Measurements from ENCODE around the gene ZNF710.

Gene ZNF710

GRCh38 chr15:90080818-90081393, 79.8 kb downstream of the ZNF710 start:
- Mint-ChIP-seq H3K4me3 (no peak overlapping the region), H3K9me3 (no peaks in the 10 kb centered on the region), H3K27me3 (no peaks in the 10 kb centered on the region), H3K27ac (peak overlapping the region; percentile 63 to 76), H3K36me3 (ENCODE audit: insufficient read depth) (peaks cover 36% of the 10 kb centered on the region), H3K4me1 (ENCODE audit: low read depth in 2 of 2) (no peaks in the 10 kb centered on the region)
- DNase-seq = no peak
- ATAC-seq (replicated peaks) = no peak

GRCh38 chr15:90082140-90082715, 81.1 kb downstream of the ZNF710 start:
- ATAC-seq (replicated peaks) = no peak
- peak overlapping the region in 1 of 2 donors; percentile 12 for H3K27ac Mint-ChIP-seq
- H3K9me3 Mint-ChIP-seq = no peaks in the 10 kb centered on the region
- peaks cover 44% of the 10 kb centered on the region for H3K36me3 Mint-ChIP-seq (ENCODE audit: insufficient read depth)
- H3K27me3 Mint-ChIP-seq = no peaks in the 10 kb centered on the region
- no peak for DNase-seq
- no peak overlapping the region for H3K4me3 Mint-ChIP-seq
- H3K4me1 Mint-ChIP-seq (ENCODE audit: low read depth in 2 of 2) = peaks cover 5 to 6% of the 10 kb centered on the region in 2 donors

DNA sequence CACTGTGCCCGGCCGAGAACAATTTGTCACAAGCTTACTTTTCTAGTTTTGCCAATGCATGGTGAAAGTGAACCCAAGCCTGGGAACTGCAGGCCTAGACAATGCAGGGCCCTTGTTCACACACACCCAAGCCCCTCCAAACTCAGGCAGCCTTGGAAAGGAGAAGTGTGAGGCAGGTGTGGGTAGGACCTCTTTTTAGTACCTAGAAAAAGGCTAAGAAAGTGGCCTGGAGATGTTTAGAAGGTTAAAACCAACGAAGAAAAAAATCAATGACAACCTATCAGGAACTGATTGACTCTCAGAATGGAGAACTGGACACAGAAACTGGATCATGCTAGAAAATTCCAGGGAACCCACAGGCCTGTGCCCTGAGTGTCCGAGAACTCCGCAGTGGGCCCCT, 82.3 kb downstream of the ZNF710 start:
- H3K4me3 Mint-ChIP-seq = no peak overlapping the region
- ATAC-seq (replicated peaks) (no peak), DNase-seq (no peak)
- H3K27me3 Mint-ChIP-seq = no peaks in the 10 kb centered on the region
- H3K36me3 Mint-ChIP-seq (ENCODE audit: insufficient read depth) = peaks cover 56% of the 10 kb centered on the region
- H3K9me3 Mint-ChIP-seq = no peaks in the 10 kb centered on the region
- peaks cover 5 to 11% of the 10 kb centered on the region in 2 donors for H3K4me1 Mint-ChIP-seq (ENCODE audit: low read depth in 2 of 2)
- H3K27ac Mint-ChIP-seq = peak overlapping the region in 1 of 2 donors; percentile 12

GRCh38 chr15:90083954-90084607, 83.0 kb downstream of the ZNF710 start:
- Mint-ChIP-seq H3K27ac (no peak overlapping the region), H3K4me3 (no peak overlapping the region), H3K27me3 (no peaks in the 10 kb centered on the region), H3K4me1 (ENCODE audit: low read depth in 2 of 2) (peaks cover 5 to 11% of the 10 kb centered on the region in 2 donors), H3K36me3 (ENCODE audit: insufficient read depth) (peaks cover 59% of the 10 kb centered on the region), H3K9me3 (no peaks in the 10 kb centered on the region)
- no peak for DNase-seq
- no peak for ATAC-seq (replicated peaks)

DNA sequence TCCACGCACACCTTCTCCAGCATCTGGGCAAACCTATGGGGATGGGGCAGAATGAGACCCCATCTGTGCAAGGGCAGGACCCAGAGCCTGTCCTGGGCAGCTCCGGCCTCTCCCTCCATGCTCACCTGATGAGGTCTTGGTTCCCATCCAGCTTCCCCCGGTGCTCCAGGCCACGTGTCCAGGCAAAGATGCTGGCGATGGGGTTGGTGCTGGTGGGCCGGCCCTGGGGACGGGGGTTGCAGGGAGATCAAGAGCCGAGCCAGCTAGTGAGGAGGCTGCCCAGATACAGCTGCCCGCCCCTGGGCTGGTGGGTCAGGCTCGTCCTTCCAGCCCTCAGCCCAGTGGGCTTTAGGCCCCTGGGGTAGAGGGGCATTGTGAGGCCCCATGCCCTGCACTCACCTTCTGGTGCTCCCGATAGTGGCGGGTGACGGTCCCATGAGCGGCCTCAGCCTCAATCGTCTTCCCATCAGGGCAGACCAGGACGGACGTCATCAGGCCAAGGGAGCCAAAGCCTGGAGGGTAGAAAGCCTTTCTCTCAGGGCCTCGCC, 83.8 kb downstream of the ZNF710 start:
- H3K27ac Mint-ChIP-seq = peak overlapping the region in 1 of 2 donors; percentile 44
- no peaks in the 10 kb centered on the region for H3K27me3 Mint-ChIP-seq
- H3K9me3 Mint-ChIP-seq = no peaks in the 10 kb centered on the region
- DNase-seq = no peak
- H3K36me3 Mint-ChIP-seq (ENCODE audit: insufficient read depth) = peaks cover 67% of the 10 kb centered on the region
- H3K4me1 Mint-ChIP-seq (ENCODE audit: low read depth in 2 of 2) = peaks cover 6 to 13% of the 10 kb centered on the region in 2 donors
- no peak for ATAC-seq (replicated peaks)
- H3K4me3 Mint-ChIP-seq = no peak overlapping the region

DNA sequence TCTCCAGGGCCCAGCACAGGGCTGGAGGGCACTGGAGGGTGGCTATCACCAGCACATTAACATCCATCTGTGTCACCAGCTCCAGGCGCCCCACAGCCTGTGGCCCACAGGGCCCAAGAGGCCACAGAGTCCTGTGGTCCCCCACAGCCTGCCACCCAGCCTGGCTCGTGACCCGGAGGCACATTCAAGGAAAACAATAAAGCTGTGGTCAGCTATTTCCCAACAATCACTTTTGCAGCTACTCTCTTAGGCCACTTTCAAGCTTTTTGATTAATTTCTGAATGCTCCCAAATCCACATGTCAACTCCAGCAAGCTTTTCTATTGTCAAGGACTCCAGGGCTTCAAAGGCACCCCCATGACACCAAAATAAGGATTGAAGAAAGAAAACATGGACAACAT, 84.4 kb downstream of the ZNF710 start:
- no peak for DNase-seq
- Mint-ChIP-seq H3K27me3 (no peaks in the 10 kb centered on the region), H3K36me3 (ENCODE audit: insufficient read depth) (peaks cover 70% of the 10 kb centered on the region), H3K4me3 (no peak overlapping the region), H3K27ac (peak overlapping the region; percentile 31 to 44), H3K9me3 (no peaks in the 10 kb centered on the region), H3K4me1 (ENCODE audit: low read depth in 2 of 2) (peaks cover 6 to 16% of the 10 kb centered on the region in 2 donors)
- ATAC-seq (replicated peaks) = no peak

GRCh38 chr15:90086868-90087268, 85.7 kb downstream of the ZNF710 start:
- H3K27me3 Mint-ChIP-seq = no peaks in the 10 kb centered on the region
- peak; percentile 36 to 52 (median 44) for DNase-seq
- ATAC-seq (replicated peaks) = peak; percentile 74
- peaks cover 74% of the 10 kb centered on the region for H3K36me3 Mint-ChIP-seq (ENCODE audit: insufficient read depth)
- peak overlapping the region; percentile 16 to 92 for H3K27ac Mint-ChIP-seq
- H3K4me1 Mint-ChIP-seq (ENCODE audit: low read depth in 2 of 2) = peaks cover 9 to 23% of the 10 kb centered on the region in 2 donors
- no peak overlapping the region for H3K4me3 Mint-ChIP-seq
- H3K9me3 Mint-ChIP-seq = no peaks in the 10 kb centered on the region

- Mint-ChIP-seq H3K36me3 (ENCODE audit: insufficient read depth) (peaks cover 68% of the 10 kb centered on the region), H3K27ac (peak overlapping the region; percentile 60 to 92), H3K27me3 (no peaks in the 10 kb centered on the region), H3K9me3 (no peaks in the 10 kb centered on the region), H3K4me3 (no peak overlapping the region), H3K4me1 (ENCODE audit: low read depth in 2 of 2) (peaks cover 10 to 27% of the 10 kb centered on the region in 2 donors)
- no peak for DNase-seq
- ATAC-seq (replicated peaks) = peak; percentile 42
Observed at GRCh38 chr15:90087454-90088154, 86.5 kb downstream of the ZNF710 start.

DNA sequence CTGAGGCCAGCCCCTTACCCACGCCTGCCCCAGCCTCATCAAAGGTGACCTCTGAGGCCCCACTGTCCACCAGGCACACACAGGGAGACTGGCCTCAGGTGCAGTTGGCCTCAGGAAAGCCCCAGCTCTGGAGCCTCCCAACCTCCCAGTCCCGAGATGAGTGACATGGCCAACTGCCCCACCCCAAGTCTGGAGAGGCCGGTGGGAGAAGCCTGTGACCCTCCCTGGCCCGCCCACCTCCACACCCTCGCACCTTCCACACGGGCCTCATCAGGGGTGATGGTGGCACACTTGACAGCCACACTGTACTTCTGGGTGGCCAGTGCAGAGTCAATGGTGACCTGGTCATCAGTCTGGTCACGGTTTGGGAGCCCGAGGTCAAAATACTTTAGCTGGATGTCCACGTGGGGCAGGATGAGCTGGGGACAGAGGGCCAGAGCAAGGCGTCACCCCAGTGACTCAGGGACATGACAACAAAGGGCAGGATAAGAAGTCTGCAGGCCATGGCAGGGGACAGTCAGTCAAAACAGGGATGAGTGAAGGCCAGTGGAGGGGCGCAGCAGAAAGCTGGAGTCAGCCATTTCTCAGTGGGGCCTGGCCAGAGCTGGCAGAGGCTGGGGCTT, 89.2 kb downstream of the ZNF710 start:
- Mint-ChIP-seq H3K9me3 (no peaks in the 10 kb centered on the region), H3K4me3 (no peak overlapping the region), H3K36me3 (ENCODE audit: insufficient read depth) (peaks cover 47% of the 10 kb centered on the region), H3K4me1 (ENCODE audit: low read depth in 2 of 2) (peaks cover 27 to 48% of the 10 kb centered on the region in 2 donors), H3K27ac (peak overlapping the region in 1 of 2 donors; percentile 66), H3K27me3 (no peaks in the 10 kb centered on the region)
- no peak for DNase-seq
- ATAC-seq (replicated peaks) = no peak

DNA sequence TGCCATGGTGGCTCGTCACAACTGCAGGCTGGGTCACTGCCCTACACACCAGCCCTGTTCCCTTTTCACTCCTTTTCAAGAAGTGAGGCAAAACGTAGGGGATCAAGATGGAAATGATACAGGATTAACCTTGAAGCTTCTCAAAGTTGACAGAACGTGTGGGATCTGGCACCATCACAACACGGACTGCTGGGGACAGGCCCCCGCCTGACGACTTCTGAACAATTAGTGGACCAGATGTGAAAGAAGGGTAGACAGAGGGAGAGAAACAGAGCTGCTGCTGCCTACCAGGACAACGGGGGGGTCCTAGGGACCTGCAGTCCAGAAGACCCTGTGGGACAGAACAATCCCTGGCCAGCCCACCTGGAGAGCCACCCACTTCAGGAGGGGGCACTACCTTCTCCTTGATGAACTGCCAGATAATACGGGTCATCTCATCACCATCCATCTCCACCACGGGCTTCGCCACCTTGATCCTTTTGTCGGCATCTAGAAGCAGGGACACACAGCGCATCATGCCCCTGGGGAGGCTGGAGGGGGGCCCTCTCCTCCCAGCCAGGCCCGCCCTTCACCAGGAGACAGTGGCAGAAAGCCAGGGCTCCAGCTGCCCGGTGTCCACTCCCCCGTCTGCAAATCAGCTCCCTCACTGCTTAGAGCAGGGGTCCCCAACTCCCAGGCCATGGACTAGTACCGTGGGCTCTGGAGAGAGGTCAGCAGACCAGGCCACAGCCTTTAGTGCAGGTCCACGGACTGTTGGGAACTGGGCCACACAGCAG, 90.2 kb downstream of the ZNF710 start:
- H3K36me3 Mint-ChIP-seq (ENCODE audit: insufficient read depth) = peaks cover 49% of the 10 kb centered on the region
- peak overlapping the region in 1 of 2 donors; percentile 66 for H3K27ac Mint-ChIP-seq
- DNase-seq = no peak
- no peaks in the 10 kb centered on the region for H3K27me3 Mint-ChIP-seq
- no peaks in the 10 kb centered on the region for H3K9me3 Mint-ChIP-seq
- no peak for ATAC-seq (replicated peaks)
- H3K4me3 Mint-ChIP-seq = no peak overlapping the region
- peaks cover 35 to 58% of the 10 kb centered on the region in 2 donors for H3K4me1 Mint-ChIP-seq (ENCODE audit: low read depth in 2 of 2)

DNA sequence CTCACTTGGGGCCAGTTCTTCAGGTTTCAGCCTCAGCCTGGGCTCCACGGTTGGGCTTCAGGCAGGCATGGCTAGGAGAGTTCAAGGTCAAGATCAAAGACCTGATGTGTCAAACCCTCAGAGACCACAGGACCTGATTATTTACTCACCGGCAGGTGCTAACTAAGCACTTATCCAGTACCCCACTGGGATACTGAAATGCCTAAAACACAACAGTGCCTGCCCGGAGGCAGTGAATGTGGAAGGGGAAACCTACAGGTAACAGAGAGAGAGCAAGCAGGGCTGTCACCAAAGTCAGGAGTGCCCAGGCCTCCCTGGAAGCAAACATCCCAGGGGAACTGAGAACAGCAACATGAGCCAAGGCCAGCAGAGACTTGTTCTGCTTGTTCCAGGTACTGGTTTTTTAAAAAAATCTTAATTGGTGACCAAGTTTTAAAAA, 94.4 kb downstream of the ZNF710 start:
- H3K27ac Mint-ChIP-seq = peak overlapping the region; percentile 92 to 98
- peaks cover 34% of the 10 kb centered on the region for H3K36me3 Mint-ChIP-seq (ENCODE audit: insufficient read depth)
- H3K4me3 Mint-ChIP-seq = peak overlapping the region; percentile 78 to 86
- H3K4me1 Mint-ChIP-seq (ENCODE audit: low read depth in 2 of 2) = peaks cover 67 to 75% of the 10 kb centered on the region in 2 donors
- no peaks in the 10 kb centered on the region for H3K27me3 Mint-ChIP-seq
- DNase-seq (peak; percentile 22 to 29 (median 25)), ATAC-seq (replicated peaks) (peak; percentile 26)
- H3K9me3 Mint-ChIP-seq = no peaks in the 10 kb centered on the region

DNA sequence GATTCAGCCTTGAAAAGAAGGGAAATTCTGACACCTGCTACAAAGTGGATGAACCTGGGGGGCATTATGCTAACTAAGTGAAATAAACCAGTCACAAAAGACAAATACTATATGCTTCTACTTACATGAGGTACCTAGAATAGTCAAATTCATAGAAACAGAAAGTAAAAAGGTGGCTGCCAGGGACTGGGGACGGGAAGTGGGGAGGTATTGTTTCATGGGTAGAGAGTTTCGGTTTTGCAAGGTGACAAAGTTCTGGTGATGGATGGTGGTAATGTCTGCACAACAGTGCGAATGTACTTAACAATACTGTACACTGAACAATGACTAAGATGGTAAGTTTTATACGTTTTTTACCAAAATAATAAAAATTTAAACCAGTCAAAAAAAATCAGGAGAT, 96.4 kb downstream of the ZNF710 start:
- Mint-ChIP-seq H3K27me3 (no peaks in the 10 kb centered on the region), H3K4me1 (ENCODE audit: low read depth in 2 of 2) (peaks cover 73 to 75% of the 10 kb centered on the region in 2 donors), H3K36me3 (ENCODE audit: insufficient read depth) (peaks cover 30% of the 10 kb centered on the region), H3K4me3 (peak overlapping the region; percentile 78 to 86), H3K9me3 (no peaks in the 10 kb centered on the region), H3K27ac (peak overlapping the region; percentile 92 to 98)
- ATAC-seq (replicated peaks) = peak; percentile 70
- DNase-seq = peak; percentile 52 to 65 (median 61)
